Measurements from ENCODE around the gene RNU6-1.

DNA sequence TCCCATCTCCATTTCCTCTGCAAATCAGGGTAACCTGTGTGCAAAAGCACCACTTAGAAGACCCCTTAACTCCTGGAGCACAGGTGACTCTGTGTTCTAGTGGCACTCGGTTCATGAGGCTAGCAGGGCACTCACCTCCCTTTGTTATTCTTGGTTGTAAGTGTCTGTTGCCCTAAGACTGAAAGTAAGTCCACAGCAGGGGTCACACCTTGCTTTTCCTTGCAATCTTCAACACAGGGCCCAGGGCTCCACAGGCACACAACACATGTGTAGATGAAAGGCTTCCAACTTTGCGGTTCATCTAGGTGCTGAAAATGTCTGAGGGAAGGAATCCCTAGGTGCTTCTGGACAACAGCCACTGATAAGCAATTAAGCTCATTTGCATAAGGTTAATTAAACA, 2.9 kb downstream of the RNU6-1 start:
- TF ChIP-seq POLR2A (IDR thresholded peaks at IDR 0.05; ENCODE audit: low read depth, low read length) = no peak
- TF ChIP-seq POLR2AphosphoS5 (IDR thresholded peaks at IDR 0.05; ENCODE audit: low read depth, low read length) = no peak

Measured in GM12892 (cell line).